ENCODE measurements around the gene ZNF689.

DNA sequence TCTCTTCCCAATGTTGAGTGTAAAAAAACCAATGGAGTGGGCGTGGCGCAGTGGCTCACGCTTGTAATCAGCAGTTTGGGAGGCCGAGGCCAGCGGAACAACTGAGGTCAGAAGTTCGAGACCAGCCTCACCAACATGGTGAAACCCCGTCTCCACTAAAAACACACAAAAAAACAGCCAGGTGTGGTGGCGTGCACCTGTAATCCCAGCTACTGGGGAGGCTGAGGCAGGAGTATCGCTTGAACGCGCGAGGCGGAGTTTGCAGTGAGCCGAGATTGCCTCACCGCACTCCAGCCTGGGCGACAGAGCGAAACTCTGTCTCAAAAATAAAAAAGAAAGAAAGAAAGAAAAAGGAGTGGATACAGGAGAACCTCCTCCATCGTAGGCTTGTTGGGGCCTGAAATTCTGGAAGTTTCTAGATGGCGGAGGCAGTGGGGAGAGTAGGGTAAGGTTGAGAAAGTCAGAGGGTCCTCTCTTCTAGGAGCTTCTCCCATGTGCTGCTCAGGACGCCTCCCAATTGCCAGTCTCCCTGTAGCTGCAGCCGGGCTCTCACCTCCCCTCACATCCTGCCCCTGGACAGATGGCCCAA, 51.3 kb downstream of the ZNF689 start:
- TF ChIP-seq, protein P1, sequence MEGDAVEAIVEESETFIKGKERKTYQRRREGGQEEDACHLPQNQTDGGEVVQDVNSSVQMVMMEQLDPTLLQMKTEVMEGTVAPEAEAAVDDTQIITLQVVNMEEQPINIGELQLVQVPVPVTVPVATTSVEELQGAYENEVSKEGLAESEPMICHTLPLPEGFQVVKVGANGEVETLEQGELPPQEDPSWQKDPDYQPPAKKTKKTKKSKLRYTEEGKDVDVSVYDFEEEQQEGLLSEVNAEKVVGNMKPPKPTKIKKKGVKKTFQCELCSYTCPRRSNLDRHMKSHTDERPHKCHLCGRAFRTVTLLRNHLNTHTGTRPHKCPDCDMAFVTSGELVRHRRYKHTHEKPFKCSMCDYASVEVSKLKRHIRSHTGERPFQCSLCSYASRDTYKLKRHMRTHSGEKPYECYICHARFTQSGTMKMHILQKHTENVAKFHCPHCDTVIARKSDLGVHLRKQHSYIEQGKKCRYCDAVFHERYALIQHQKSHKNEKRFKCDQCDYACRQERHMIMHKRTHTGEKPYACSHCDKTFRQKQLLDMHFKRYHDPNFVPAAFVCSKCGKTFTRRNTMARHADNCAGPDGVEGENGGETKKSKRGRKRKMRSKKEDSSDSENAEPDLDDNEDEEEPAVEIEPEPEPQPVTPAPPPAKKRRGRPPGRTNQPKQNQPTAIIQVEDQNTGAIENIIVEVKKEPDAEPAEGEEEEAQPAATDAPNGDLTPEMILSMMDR (IDR thresholded peaks at IDR 0.05) = no peak
- TF ChIP-seq POLR2A (IDR thresholded peaks at IDR 0.05) = no peak

Measured in sigmoid colon (tissue), 3 donors.